ENCODE measurements around the gene ANKFY1.

DNA sequence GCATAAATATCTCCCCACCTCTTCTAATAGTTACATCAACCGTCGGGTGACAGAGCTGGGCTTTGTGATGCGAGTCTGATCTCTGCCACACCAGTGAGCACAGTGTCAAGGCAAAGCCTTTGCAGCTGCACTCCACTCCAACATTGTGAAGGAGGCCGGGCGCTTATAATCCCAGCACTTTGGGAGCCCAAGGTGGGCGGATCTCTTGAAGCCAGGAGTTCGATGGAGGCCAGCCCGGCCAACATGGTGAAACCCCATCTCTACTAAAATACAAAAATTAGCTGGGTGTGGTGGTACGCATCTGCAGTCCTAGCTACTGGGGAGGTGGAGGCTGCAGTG, 101.8 kb downstream of the ANKFY1 start:
- TF ChIP-seq EZH2 (IDR thresholded peaks at IDR 0.05; ENCODE audit: borderline replicate concordance, low read depth, low read length, severe bottlenecking), result no peak
- TF ChIP-seq, protein P1, sequence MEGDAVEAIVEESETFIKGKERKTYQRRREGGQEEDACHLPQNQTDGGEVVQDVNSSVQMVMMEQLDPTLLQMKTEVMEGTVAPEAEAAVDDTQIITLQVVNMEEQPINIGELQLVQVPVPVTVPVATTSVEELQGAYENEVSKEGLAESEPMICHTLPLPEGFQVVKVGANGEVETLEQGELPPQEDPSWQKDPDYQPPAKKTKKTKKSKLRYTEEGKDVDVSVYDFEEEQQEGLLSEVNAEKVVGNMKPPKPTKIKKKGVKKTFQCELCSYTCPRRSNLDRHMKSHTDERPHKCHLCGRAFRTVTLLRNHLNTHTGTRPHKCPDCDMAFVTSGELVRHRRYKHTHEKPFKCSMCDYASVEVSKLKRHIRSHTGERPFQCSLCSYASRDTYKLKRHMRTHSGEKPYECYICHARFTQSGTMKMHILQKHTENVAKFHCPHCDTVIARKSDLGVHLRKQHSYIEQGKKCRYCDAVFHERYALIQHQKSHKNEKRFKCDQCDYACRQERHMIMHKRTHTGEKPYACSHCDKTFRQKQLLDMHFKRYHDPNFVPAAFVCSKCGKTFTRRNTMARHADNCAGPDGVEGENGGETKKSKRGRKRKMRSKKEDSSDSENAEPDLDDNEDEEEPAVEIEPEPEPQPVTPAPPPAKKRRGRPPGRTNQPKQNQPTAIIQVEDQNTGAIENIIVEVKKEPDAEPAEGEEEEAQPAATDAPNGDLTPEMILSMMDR (IDR thresholded peaks at IDR 0.05; ENCODE audit: extremely low read depth in 1 of 2, insufficient read depth in 1 of 2, low read depth in 1 of 2, low read length in 2 of 2), result no peak

Measured in endothelial cell of umbilical vein (primary cell).